ENCODE results near the gene LSS. TPM values are rescaled to one million over a fixed set of nuclear protein-coding genes. Genes with fewer than 3 reads are reported as not detected.
"Not testable (repeated sequence)": the region's sequence is repeated elsewhere in the genome, so short reads cannot be mapped to it uniquely, and the experiment has no call there.

Gene LSS
- total RNA-seq, 1 experiment from 2014 or later, result 40.3 TPM

DNA sequence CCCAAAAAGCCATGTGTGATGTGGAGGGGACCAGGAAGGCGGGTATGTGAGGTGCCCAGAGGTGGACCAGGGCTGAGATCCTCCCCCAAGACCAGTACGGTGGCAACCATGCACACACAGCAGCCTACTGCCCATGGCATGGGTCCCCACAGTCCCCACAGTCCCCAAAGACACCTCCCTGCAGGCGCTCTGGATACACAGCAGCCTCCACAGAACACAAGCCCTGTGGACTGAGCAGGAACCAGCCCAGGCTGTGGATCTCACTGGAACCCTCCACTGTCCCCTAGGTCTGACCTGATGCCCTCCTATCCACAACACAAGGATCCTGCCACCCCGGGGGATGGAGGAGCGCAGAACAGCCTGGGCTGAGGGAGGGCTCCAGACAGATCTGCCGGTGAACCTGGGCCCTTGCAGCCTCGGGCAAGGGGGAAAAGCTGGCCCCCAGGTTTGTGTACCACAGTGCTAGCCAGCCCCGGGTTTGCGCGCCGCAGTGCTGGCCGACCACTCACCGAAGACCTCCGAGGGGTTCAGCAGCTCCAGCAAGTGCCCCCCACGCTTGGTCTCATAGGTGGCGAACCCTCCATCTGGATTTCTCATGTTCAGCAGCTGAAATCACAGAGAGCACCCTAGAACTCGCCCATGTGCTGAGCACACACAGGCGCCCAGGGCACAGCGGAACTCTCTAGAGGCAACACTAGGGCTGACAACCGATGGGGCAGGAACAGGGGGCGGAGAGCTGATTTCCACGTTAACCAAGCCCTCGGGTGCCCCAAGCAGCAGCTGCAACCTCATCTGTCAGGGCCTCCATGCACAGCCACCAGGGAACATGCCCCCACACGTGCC, 22.2 kb downstream of the LSS start:
- H3K9me3 ChIP-seq (ENCODE audit: low read length), result no peaks in the 10 kb centered on the region
- H3K9me2 ChIP-seq (replicated peaks; ENCODE audit: insufficient read depth, low read length), result no peaks in the 10 kb centered on the region
- H3K4me2 ChIP-seq (ENCODE audit: low read depth, low read length, poor library complexity, severe bottlenecking), result no peak overlapping the region
- H3K27me3 ChIP-seq (ENCODE audit: low read length), result no peaks in the 10 kb centered on the region
- no peaks in the 10 kb centered on the region for H3K4me1 ChIP-seq (ENCODE audit: low read length)
- H3K4me3 ChIP-seq (ENCODE audit: low read length), result no peak overlapping the region
- H3K27ac ChIP-seq (ENCODE audit: low read length), result no peak overlapping the region
- H2AFZ ChIP-seq (ENCODE audit: low read length), result no peak overlapping the region
- DNase-seq, result no peak
- H4K20me1 ChIP-seq (ENCODE audit: insufficient read depth, low read depth, low read length), result no peaks in the 10 kb centered on the region
- H3K79me2 ChIP-seq (ENCODE audit: low read length), result no peaks in the 10 kb centered on the region
- H3K9ac ChIP-seq (ENCODE audit: low read length), result no peak overlapping the region
- H3K36me3 ChIP-seq (ENCODE audit: insufficient read depth, low read length), result peaks cover 12% of the 10 kb centered on the region

DNA sequence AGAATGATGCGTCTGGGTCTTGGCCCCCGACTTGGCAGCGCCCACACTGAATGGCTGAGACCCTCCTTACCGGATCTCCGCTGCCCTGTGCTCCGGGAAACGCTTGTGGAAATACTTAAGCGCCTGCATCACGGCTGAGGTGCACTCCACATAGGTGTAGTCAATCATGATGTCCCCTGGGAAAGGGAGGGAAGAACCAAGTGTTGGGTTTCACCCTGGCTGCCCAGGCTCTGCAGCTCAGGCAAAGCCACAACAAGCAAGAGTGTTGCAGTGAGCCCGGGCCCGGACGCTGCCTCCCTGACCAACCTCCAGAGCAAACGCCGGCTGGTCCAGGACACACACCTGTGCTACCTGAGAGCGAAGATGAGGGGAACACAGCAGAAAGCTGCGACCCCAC, 22.8 kb downstream of the LSS start:
- peaks cover 12% of the 10 kb centered on the region for H3K36me3 ChIP-seq (ENCODE audit: insufficient read depth, low read length)
- DNase-seq, result no peak
- H3K27ac ChIP-seq (ENCODE audit: low read length), result no peak overlapping the region
- no peaks in the 10 kb centered on the region for H3K27me3 ChIP-seq (ENCODE audit: low read length)
- H3K4me3 ChIP-seq (ENCODE audit: low read length), result no peak overlapping the region
- H3K79me2 ChIP-seq (ENCODE audit: low read length), result no peaks in the 10 kb centered on the region
- no peaks in the 10 kb centered on the region for H4K20me1 ChIP-seq (ENCODE audit: insufficient read depth, low read depth, low read length)
- no peak overlapping the region for H3K4me2 ChIP-seq (ENCODE audit: low read depth, low read length, poor library complexity, severe bottlenecking)
- no peaks in the 10 kb centered on the region for H3K4me1 ChIP-seq (ENCODE audit: low read length)
- no peaks in the 10 kb centered on the region for H3K9me2 ChIP-seq (replicated peaks; ENCODE audit: insufficient read depth, low read length)
- no peak overlapping the region for H2AFZ ChIP-seq (ENCODE audit: low read length)
- no peaks in the 10 kb centered on the region for H3K9me3 ChIP-seq (ENCODE audit: low read length)
- H3K9ac ChIP-seq (ENCODE audit: low read length), result no peak overlapping the region

DNA sequence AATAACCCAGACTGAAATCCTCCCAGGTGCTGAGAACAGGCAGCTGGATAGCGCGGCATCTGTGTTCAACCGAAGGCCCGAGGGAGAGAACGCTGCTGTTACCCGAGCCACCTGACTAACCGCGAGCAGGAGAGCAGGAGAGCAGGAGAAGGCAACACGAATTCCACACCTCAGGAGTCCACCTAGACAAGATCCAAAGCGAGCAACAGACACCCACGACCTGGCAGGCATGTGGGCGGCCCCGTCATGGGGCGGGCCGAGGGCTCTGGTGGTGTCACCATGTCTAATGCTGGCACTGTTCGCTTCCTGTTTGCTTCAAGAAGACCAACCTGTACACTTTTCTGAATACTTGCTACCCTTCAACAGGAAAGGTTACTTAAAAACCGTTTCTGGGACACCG, 23.4 kb downstream of the LSS start:
- DNase-seq, result no peak
- no peak overlapping the region for H3K9ac ChIP-seq (ENCODE audit: low read length)
- no peak overlapping the region for H2AFZ ChIP-seq (ENCODE audit: low read length)
- H3K27me3 ChIP-seq (ENCODE audit: low read length), result no peaks in the 10 kb centered on the region
- H3K9me3 ChIP-seq (ENCODE audit: low read length), result no peaks in the 10 kb centered on the region
- no peaks in the 10 kb centered on the region for H4K20me1 ChIP-seq (ENCODE audit: insufficient read depth, low read depth, low read length)
- H3K4me3 ChIP-seq (ENCODE audit: low read length), result no peak overlapping the region
- no peak overlapping the region for H3K4me2 ChIP-seq (ENCODE audit: low read depth, low read length, poor library complexity, severe bottlenecking)
- H3K36me3 ChIP-seq (ENCODE audit: insufficient read depth, low read length), result peaks cover 18% of the 10 kb centered on the region
- no peaks in the 10 kb centered on the region for H3K9me2 ChIP-seq (replicated peaks; ENCODE audit: insufficient read depth, low read length)
- no peaks in the 10 kb centered on the region for H3K4me1 ChIP-seq (ENCODE audit: low read length)
- H3K27ac ChIP-seq (ENCODE audit: low read length), result no peak overlapping the region
- no peaks in the 10 kb centered on the region for H3K79me2 ChIP-seq (ENCODE audit: low read length)

DNA sequence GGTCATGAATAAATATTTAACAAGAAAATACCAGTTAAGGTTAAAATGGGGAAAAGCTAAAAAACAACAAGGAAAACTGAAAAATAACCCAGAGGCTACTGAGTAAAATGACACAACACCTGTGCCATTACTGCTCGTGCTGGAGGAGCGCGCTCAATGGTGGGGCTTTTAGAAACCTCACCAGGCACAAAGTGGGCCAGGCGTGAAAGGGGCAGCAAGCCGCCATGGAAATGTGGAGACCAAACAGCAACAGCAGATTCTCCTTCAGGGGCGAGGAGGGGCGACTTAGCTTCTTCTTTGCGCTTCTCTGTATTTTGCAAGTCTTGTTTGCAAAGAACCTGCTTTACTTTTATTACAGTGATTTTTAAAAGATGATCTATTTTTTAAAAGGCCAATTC, 25.4 kb downstream of the LSS start:
- no peaks in the 10 kb centered on the region for H3K4me1 ChIP-seq (ENCODE audit: low read length)
- no peak overlapping the region for H3K9ac ChIP-seq (ENCODE audit: low read length)
- no peaks in the 10 kb centered on the region for H4K20me1 ChIP-seq (ENCODE audit: insufficient read depth, low read depth, low read length)
- H3K4me3 ChIP-seq (ENCODE audit: low read length), result no peak overlapping the region
- H3K27me3 ChIP-seq (ENCODE audit: low read length), result no peaks in the 10 kb centered on the region
- no peak for DNase-seq
- no peak overlapping the region for H3K27ac ChIP-seq (ENCODE audit: low read length)
- H3K9me2 ChIP-seq (replicated peaks; ENCODE audit: insufficient read depth, low read length), result no peaks in the 10 kb centered on the region
- H2AFZ ChIP-seq (ENCODE audit: low read length), result no peak overlapping the region
- H3K9me3 ChIP-seq (ENCODE audit: low read length), result no peaks in the 10 kb centered on the region
- H3K4me2 ChIP-seq (ENCODE audit: low read depth, low read length, poor library complexity, severe bottlenecking), result no peak overlapping the region
- H3K36me3 ChIP-seq (ENCODE audit: insufficient read depth, low read length), result peaks cover 35% of the 10 kb centered on the region
- peaks cover 5% of the 10 kb centered on the region for H3K79me2 ChIP-seq (ENCODE audit: low read length)

DNA sequence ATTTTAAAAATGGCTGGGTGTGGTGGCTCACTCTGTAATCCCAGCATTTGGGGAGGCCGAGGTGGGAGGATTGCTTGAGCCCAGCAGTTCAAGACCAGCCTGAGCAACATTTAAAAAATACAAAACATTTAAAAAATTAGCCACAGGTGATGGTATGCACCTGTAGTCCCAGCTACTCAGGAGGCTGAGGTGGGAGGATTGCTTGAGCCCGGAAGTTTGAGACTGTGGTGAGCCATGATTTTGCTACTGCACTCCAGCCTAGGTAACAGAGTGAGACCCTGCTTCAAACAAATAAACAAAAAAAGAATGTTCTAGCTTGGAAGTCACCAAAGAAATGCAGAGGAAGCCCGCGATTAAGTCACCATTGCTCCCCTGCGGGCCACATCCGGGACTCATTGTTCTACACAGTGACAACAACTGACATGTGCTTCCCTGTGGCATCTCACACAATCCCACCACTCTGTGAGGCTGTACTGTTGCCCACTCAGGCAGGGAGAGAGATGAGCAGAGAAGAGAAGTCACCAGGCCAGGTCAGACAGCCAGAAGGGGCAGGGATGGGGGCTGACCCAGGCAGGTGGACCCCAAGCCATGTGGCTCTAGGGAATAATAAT, 25.9 kb downstream of the LSS start:
- H3K4me3 ChIP-seq (ENCODE audit: low read length), result no peak overlapping the region
- no peaks in the 10 kb centered on the region for H3K9me3 ChIP-seq (ENCODE audit: low read length)
- H3K36me3 ChIP-seq (ENCODE audit: insufficient read depth, low read length), result peaks cover 35% of the 10 kb centered on the region
- no peaks in the 10 kb centered on the region for H3K4me1 ChIP-seq (ENCODE audit: low read length)
- no peak overlapping the region for H3K9ac ChIP-seq (ENCODE audit: low read length)
- H3K4me2 ChIP-seq (ENCODE audit: low read depth, low read length, poor library complexity, severe bottlenecking), result no peak overlapping the region
- no peak overlapping the region for H3K27ac ChIP-seq (ENCODE audit: low read length)
- H3K79me2 ChIP-seq (ENCODE audit: low read length), result peaks cover 6% of the 10 kb centered on the region
- H2AFZ ChIP-seq (ENCODE audit: low read length), result no peak overlapping the region
- DNase-seq, result no peak
- H4K20me1 ChIP-seq (ENCODE audit: insufficient read depth, low read depth, low read length), result no peaks in the 10 kb centered on the region
- no peaks in the 10 kb centered on the region for H3K9me2 ChIP-seq (replicated peaks; ENCODE audit: insufficient read depth, low read length)
- no peaks in the 10 kb centered on the region for H3K27me3 ChIP-seq (ENCODE audit: low read length)

DNA sequence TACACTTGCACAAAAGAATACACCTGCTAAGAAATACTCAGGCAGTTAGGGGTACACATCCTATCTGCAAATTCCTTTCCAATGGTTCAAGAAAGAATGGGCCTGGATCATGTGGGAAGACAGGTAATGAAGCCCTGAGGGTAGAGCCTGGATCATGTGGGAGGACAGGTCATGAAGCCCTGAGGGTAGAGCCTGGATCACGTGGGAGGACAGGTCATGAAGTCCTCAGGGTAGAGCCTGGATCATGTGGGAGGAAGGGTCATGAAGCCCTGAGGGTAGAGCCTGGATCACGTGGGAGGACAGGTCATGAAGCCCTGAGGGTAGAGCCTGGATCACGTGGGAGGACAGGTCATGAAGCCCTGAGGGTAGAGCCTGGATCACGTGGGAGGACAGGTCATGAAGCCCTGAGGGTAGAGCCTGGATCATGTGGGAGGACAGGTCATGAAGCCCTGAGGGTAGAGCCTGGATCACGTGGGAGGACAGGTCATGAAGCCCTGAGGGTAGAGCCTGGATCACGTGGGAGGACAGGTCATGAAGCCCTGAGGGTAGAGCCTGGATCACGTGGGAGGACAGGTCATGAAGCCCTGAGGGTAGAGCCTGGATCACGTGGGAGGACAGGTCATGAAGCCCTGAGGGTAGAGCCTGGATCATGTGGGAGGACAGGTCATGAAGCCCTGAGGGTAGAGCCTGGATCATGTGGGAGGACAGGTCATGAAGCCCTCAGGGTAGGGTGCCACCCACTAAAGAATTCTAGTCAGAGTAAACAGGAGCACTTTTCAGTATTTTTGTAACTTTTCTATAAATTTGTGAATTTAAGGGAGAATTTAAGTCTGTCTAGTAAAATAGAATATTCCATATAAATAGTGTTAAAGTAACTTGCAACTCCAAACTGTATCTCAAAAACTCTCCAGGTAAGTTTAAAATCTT, 27.4 kb downstream of the LSS start:
- not testable (repeated sequence) for H3K27me3 ChIP-seq (ENCODE audit: low read length); H3K4me2 ChIP-seq (ENCODE audit: low read depth, low read length, poor library complexity, severe bottlenecking); H3K79me2 ChIP-seq (ENCODE audit: low read length); H3K9me2 ChIP-seq (replicated peaks; ENCODE audit: insufficient read depth, low read length); H3K9ac ChIP-seq (ENCODE audit: low read length); H3K4me1 ChIP-seq (ENCODE audit: low read length); H3K9me3 ChIP-seq (ENCODE audit: low read length); DNase-seq; H3K4me3 ChIP-seq (ENCODE audit: low read length); H4K20me1 ChIP-seq (ENCODE audit: insufficient read depth, low read depth, low read length); H2AFZ ChIP-seq (ENCODE audit: low read length); H3K27ac ChIP-seq (ENCODE audit: low read length)
- peaks cover 42% of the 10 kb centered on the region for H3K36me3 ChIP-seq (ENCODE audit: insufficient read depth, low read length)

DNA sequence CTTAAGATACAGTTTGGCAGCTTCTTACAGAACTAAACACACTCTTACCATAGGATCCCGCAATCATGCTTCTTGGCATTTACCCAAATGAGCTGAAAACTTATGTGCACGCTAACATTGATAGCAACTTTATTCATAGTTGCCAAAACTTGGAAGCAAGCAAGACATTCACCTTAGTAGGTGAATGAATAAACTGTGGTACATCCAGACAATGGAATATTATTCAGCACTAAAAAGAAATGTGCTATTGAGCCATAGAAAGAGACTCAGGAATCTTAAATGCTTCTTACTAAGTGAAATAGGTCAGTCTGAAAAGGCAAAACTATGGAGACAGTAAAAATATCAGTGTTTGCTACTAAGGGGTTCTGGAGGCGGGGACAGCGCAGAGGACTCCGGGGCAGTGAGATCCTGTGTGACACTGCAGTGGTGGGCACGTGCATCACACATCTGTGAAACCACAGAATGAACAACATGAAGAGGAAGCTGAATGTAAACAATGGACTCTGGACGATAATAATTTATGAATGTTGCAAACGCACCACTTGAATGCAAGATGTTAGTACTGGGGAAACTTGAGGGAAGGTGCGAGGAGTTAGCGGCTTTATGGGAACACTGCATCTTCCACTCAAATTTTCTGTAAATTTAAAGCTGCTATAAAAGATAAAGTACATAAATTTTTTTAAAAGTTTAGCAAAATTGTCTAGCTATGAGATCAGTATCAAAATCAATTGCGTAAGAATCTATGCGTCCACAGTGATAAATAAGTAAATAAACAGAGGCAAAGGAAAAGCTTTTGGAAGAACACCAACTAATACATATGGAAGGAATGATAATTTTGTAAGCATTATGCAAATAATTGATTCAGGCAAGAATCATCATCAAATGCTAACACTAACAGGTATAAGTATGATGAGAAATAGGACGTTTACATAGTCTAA, 28.9 kb downstream of the LSS start:
- no peaks in the 10 kb centered on the region for H4K20me1 ChIP-seq (ENCODE audit: insufficient read depth, low read depth, low read length)
- no peaks in the 10 kb centered on the region for H3K4me1 ChIP-seq (ENCODE audit: low read length)
- H3K4me2 ChIP-seq (ENCODE audit: low read depth, low read length, poor library complexity, severe bottlenecking), result no peak overlapping the region
- peaks cover 6% of the 10 kb centered on the region for H3K79me2 ChIP-seq (ENCODE audit: low read length)
- no peak overlapping the region for H3K4me3 ChIP-seq (ENCODE audit: low read length)
- peaks cover 47% of the 10 kb centered on the region for H3K36me3 ChIP-seq (ENCODE audit: insufficient read depth, low read length)
- H3K27ac ChIP-seq (ENCODE audit: low read length), result no peak overlapping the region
- no peak overlapping the region for H2AFZ ChIP-seq (ENCODE audit: low read length)
- H3K9ac ChIP-seq (ENCODE audit: low read length), result no peak overlapping the region
- no peaks in the 10 kb centered on the region for H3K9me2 ChIP-seq (replicated peaks; ENCODE audit: insufficient read depth, low read length)
- DNase-seq, result no peak
- H3K27me3 ChIP-seq (ENCODE audit: low read length), result no peaks in the 10 kb centered on the region
- H3K9me3 ChIP-seq (ENCODE audit: low read length), result no peaks in the 10 kb centered on the region
